ENCODE measurements around the gene SMIM9.

SMIM9 gene

GRCh38 chrX:154779261-154779660, 55.2 kb downstream of the SMIM9 start:
- peak in 1 of 2 experiments; percentile 15 for DNase-seq

DNA sequence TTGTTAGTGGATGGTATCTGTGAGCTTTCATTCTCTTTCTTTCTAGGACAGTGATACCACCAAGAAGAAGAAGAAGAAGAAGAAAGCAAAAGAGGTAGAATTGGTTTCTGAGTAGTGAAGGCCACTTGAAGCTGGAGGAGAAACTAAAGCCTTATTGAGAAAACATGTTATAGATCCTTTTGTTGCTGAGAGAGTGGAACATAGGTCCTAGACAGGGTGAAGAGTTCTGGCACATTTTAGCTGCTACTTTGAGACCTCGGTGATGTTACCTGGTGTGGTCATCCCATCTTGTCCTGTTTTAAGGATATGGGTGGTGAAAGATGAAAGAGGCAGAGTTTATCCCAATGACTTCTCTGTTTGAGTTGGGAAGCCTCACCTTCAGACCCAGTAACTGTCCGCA, 57.7 kb downstream of the SMIM9 start:
- no peak for DNase-seq

DNA sequence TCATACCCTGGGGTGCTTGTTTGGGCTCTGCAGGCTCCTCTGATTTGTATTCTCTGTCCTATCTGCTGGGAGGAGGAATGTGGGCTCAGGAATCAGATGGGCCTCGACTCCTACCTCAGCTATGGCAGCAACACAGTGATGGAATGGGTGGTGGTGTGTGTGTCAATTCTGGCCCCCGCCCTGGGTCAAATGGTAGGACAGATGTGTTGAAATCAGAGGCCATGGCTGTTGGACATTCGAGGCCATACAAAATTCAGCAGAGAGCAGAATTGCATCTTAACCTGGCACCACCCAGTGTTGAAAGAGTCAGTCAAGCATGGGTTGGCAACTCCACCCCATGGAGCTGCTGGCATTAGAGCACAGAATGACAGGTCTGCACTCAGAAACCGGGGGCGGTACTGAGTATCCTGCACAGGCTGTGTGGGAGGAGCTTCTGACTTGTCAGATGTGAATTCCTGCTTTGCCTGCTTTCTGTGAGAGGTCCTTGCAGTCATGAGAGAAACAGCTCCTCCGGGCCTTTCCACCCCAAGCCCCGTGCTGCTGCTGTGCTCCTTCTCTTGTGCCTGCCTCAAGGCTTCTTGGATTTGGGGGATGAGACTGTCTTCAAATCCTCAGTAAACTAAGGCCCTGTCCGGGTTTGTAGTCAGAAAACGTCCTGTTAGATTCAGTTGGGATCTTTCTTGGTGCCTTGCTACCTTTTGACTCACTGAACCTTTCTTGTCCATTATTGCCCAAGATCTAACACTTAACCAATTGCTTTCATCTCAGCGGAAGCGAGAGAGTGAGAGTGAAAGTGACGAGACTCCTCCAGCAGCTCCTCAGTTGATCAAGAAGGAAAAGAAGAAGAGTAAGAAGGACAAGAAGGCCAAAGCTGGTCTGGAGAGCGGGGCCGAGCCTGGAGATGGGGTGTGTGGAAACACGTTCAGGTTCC, 58.8 kb downstream of the SMIM9 start:
- DNase-seq = no peak

DNA sequence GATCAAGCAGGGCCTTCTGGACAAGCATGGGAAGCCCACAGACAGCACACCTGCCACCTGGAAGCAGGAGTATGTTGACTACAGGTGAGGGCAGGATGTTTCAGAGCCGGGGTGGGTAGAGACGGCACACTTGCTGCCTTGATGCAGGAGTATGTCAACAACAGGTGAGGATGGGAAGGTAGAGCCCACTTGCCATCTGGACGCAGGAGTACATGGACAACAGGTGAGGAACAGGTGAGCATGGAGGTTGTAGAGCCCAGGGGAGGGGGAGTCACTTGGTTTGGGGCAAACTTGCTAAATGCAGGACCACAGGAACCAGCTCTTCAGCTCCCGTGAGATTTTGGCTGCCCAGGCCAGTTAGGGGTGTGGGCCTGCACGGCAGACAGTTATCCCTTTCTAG, 59.8 kb downstream of the SMIM9 start:
- no peak for DNase-seq
